OCI-LY7 (cell line): ENCODE results near the gene TRERF1. TPM values are rescaled to one million over a fixed set of nuclear protein-coding genes. Genes with fewer than 3 reads are reported as not detected.

Experiments
- BruUV-seq: library from RNA; stranded (reverse); fragments of 400-500 nt; replicated peaks from 2 replicates; lab custom pipeline; 2021; lab: Mats Ljungman, UMichigan
- CTCF ChIA-PET: fragments of 300-600 bp; sonication (Branson Sonifier 250); formaldehyde crosslinking; loops from one replicate; lab custom pipeline; 2022; ENCODE audit warnings: antibody characterized with exemption; ENCODE audit not compliant: unreplicated experiment; lab: Charles Lee
- POLR2A ChIA-PET: fragments of 300-600 bp; sonication (Branson Sonifier 250); formaldehyde crosslinking; loops from one replicate; lab custom pipeline; 2022; ENCODE audit warnings: antibody characterized with exemption; lab: Charles Lee
- DNase-seq: peaks from one replicate; pipeline ENCODE4 v3.0.0-alpha.2; 2015; ENCODE audit warnings: low spot score
- H2AFZ ChIP-seq: fragments of 200-600 bp; sonication (generic), shearing (Covaris generic); 2 replicates; pipeline ENCODE4 v1.6.1; 2014; ENCODE audit warnings: mild to moderate bottlenecking, antibody characterized with exemption, low read length, moderate library complexity
- H3K27ac ChIP-seq: fragments of 200-600 bp; sonication (generic); 2 replicates; pipeline ENCODE4 v1.5.1; 2014; ENCODE audit warnings: mixed run types, low read depth, mild to moderate bottlenecking, moderate library complexity, low read length, inconsistent platforms; ENCODE audit not compliant: poor library complexity, severe bottlenecking
- H3K36me3 ChIP-seq: fragments of 200-600 bp; sonication (generic); 2 replicates; pipeline ENCODE4 v1.6.1; 2014; ENCODE audit warnings: mild to moderate bottlenecking, antibody characterized with exemption, low read length, moderate library complexity, mixed read lengths; ENCODE audit not compliant: insufficient read depth
- H3K4me1 ChIP-seq: fragments of 200-600 bp; sonication (generic); 2 replicates; pipeline ENCODE4 v1.5.1; 2014; ENCODE audit warnings: mild to moderate bottlenecking, low read length; ENCODE audit not compliant: insufficient read depth, poor library complexity, severe bottlenecking
- H3K4me2 ChIP-seq: fragments of 200-600 bp; sonication (generic); 2 replicates; pipeline ENCODE4 v1.6.1; 2014; ENCODE audit warnings: mild to moderate bottlenecking, low read length
- H3K4me3 ChIP-seq: fragments of 200-600 bp; sonication (generic); 2 replicates; pipeline ENCODE4 v1.5.1; 2014; ENCODE audit warnings: mild to moderate bottlenecking, low read depth, low read length; ENCODE audit not compliant: poor library complexity, severe bottlenecking
- H3K79me2 ChIP-seq: fragments of 200-600 bp; sonication (generic); 2 replicates; pipeline ENCODE4 v1.6.1; 2016; ENCODE audit warnings: low read depth, mild to moderate bottlenecking, low read length, moderate library complexity, mixed read lengths; ENCODE audit not compliant: insufficient read depth
- H3K9me2 ChIP-seq: fragments of 200-600 bp; sonication (generic); 2 replicates; pipeline ENCODE4 v1.6.1; 2016; ENCODE audit warnings: mild to moderate bottlenecking, low read length, mixed read lengths; ENCODE audit not compliant: insufficient read depth
- H3K9me3 ChIP-seq: fragments of 200-600 bp; sonication (generic); 2 replicates; pipeline ENCODE4 v1.6.1; 2014; ENCODE audit warnings: mild to moderate bottlenecking, mixed run types, low read length, mixed read lengths
- H4K20me1 ChIP-seq: fragments of 200-600 bp; sonication (generic); 2 replicates; pipeline ENCODE4 v1.6.1; 2014; ENCODE audit warnings: mild to moderate bottlenecking, antibody characterized with exemption, low read length, moderate library complexity, mixed read lengths; ENCODE audit not compliant: insufficient read depth
- CTCF ChIP-seq: fragments of 200-600 bp; sonication (generic); conservative IDR thresholded peaks from 2 replicates; pipeline ENCODE4 v1.5.1; 2014; ENCODE audit warnings: mild to moderate bottlenecking, antibody characterized with exemption, low read length, moderate library complexity, mixed read lengths
- EZH2phosphoT487 ChIP-seq: fragments of 200-600 bp; sonication (generic); IDR thresholded peaks from 2 replicates; pipeline ENCODE4 v1.6.1; 2018; ENCODE audit warnings: low read depth, borderline replicate concordance, mild to moderate bottlenecking, mixed run types, antibody characterized with exemption, low read length, moderate library complexity, mixed read lengths
- intact Hi-C: fragments of 100-400 bp; cut with micrococcal nuclease; formaldehyde crosslinking; loops from one replicate; pipeline ENCODE4 v1.10.0; 2022; ENCODE audit not compliant: unreplicated experiment
- total RNA-seq, 2 experiments: library from RNA; depleted of rRNA in 1 of 2; stranded (reverse); fragments of >200 nt in 1 of 2; shearing (Covaris generic) in 1 of 2; gene quantifications; 2 replicates each; pipeline ENCODE4 v1.2.3, GENCODE V29; 2014 to 2022

The TRERF1 gene
- total RNA-seq, 2 experiments from 2014 or later = 5.7 to 12.9 TPM

- BruUV-seq = no TSS peak
- no peak overlapping the region for H3K4me3 ChIP-seq
- DNase-seq = no peak
- H3K4me1 ChIP-seq = no peaks in the 10 kb centered on the region
- no peak overlapping the region for H3K27ac ChIP-seq
- no peaks in the 10 kb centered on the region for H3K79me2 ChIP-seq
- intact Hi-C loops = no loop called here
- no peak overlapping the region for H2AFZ ChIP-seq
- TF ChIP-seq CTCF (no peak), EZH2phosphoT487 (no peak)
- H3K9me2 ChIP-seq = no peaks in the 10 kb centered on the region
- POLR2A ChIA-PET = no interaction called here
- no peaks in the 10 kb centered on the region; the same call in 1 of the 2 replicates for H4K20me1 ChIP-seq
- H3K36me3 ChIP-seq = no peaks in the 10 kb centered on the region
- CTCF ChIA-PET = no interaction called here
- H3K4me2 ChIP-seq = no peak overlapping the region
- H3K9me3 ChIP-seq = no peaks in the 10 kb centered on the region
These were observed 137.7 kb downstream of the TRERF1 start for GRCh38 chr6:42313941-42314570.

- H2AFZ ChIP-seq = no peak overlapping the region
- H3K79me2 ChIP-seq = no peaks in the 10 kb centered on the region
- no TSS peak for BruUV-seq
- H3K4me3 ChIP-seq = no peak overlapping the region
- no peak for DNase-seq
- H3K9me2 ChIP-seq = no peaks in the 10 kb centered on the region
- no peak overlapping the region for H3K4me2 ChIP-seq
- no peaks in the 10 kb centered on the region; the same call in 1 of the 2 replicates for H4K20me1 ChIP-seq
- TF ChIP-seq CTCF (no peak), EZH2phosphoT487 (no peak)
- no peaks in the 10 kb centered on the region for H3K4me1 ChIP-seq
- H3K9me3 ChIP-seq = no peaks in the 10 kb centered on the region
- no peak overlapping the region for H3K27ac ChIP-seq
- intact Hi-C loops = no loop called here
- CTCF ChIA-PET = no interaction called here
- H3K36me3 ChIP-seq = no peaks in the 10 kb centered on the region
- POLR2A ChIA-PET = no interaction called here
These were observed 138.7 kb downstream of the TRERF1 start for GRCh38 chr6:42313038-42313437.

DNA sequence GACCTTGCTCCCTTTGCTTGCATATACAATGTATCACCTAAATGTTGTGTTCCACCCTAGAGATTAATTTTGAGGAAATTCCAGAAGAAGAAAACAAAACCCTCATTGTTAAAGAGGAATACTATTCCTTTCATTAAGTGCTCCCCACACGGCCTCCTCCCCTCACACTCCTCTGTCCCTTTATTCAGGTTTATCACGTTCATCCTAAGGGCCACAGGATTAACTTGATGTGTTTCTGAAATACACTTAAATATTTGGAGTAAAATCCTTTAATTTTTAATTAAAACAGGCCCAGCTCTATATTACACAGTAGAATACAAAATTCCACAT lies 144.6 kb downstream of the TRERF1 start:
- H3K4me2 ChIP-seq = no peak overlapping the region
- no peaks in the 10 kb centered on the region for H3K9me2 ChIP-seq
- TF ChIP-seq EZH2phosphoT487 (no peak), CTCF (no peak)
- H4K20me1 ChIP-seq = no peaks in the 10 kb centered on the region
- ChIA-PET CTCF (no interaction called here), POLR2A (interaction anchor here (0.6 kb wide), 1 partner anchor 146 kb away, joined by 8 read pairs; no protein-coding TSS in a partner anchor)
- no peak overlapping the region for H2AFZ ChIP-seq
- DNase-seq = no peak
- BruUV-seq = no TSS peak
- H3K79me2 ChIP-seq = no peaks in the 10 kb centered on the region
- intact Hi-C loops = loop anchor here (5.0 kb wide), 1 partner anchor 225 kb away; no protein-coding TSS in a partner anchor
- no peak overlapping the region for H3K4me3 ChIP-seq
- H3K4me1 ChIP-seq = no peaks in the 10 kb centered on the region
- no peak overlapping the region for H3K27ac ChIP-seq
- no peaks in the 10 kb centered on the region for H3K36me3 ChIP-seq
- no peaks in the 10 kb centered on the region for H3K9me3 ChIP-seq
